ENCODE data around the gene WNT1. TPM values are rescaled to one million over a fixed set of nuclear protein-coding genes. Genes with fewer than 3 reads are reported as not detected.

The WNT1 gene
- total RNA-seq, 1 donor from 2014 or later = not detected

GRCh38 chr12:48960834-48961233 lies 17.3 kb upstream of the WNT1 start:
- H3K4me3 ChIP-seq (ENCODE audit: low read depth, low read length) = no peak overlapping the region
- no peak for TF ChIP-seq CTCF (conservative IDR thresholded peaks at IDR 0.05; ENCODE audit: low read depth, low read length)
- no peak for DNase-seq (ENCODE audit: low read depth)

GRCh38 chr12:48961331-48961730 lies 16.8 kb upstream of the WNT1 start:
- no peak for TF ChIP-seq CTCF (conservative IDR thresholded peaks at IDR 0.05; ENCODE audit: low read depth, low read length)
- no peak for DNase-seq (ENCODE audit: low read depth)
- H3K4me3 ChIP-seq (ENCODE audit: low read depth, low read length) = no peak overlapping the region

GRCh38 chr12:48961801-48962200 lies 16.3 kb upstream of the WNT1 start:
- no peak for DNase-seq (ENCODE audit: low read depth)
- no peak overlapping the region for H3K4me3 ChIP-seq (ENCODE audit: low read depth, low read length)
- TF ChIP-seq CTCF (conservative IDR thresholded peaks at IDR 0.05; ENCODE audit: low read depth, low read length) = no peak

GRCh38 chr12:48965298-48965838 lies 12.8 kb upstream of the WNT1 start:
- no peak for DNase-seq (ENCODE audit: low read depth)
- TF ChIP-seq CTCF (conservative IDR thresholded peaks at IDR 0.05; ENCODE audit: low read depth, low read length) = peak; percentile 62
- no peak overlapping the region for H3K4me3 ChIP-seq (ENCODE audit: low read depth, low read length)

- no peak for DNase-seq (ENCODE audit: low read depth)
- no peak overlapping the region for H3K4me3 ChIP-seq (ENCODE audit: low read depth, low read length)
- TF ChIP-seq CTCF (conservative IDR thresholded peaks at IDR 0.05; ENCODE audit: low read depth, low read length) = no peak
Observed at GRCh38 chr12:48966177-48966895, 11.8 kb upstream of the WNT1 start.

GRCh38 chr12:48967991-48968390 lies 10.1 kb upstream of the WNT1 start:
- no peak overlapping the region for H3K4me3 ChIP-seq (ENCODE audit: low read depth, low read length)
- no peak for TF ChIP-seq CTCF (conservative IDR thresholded peaks at IDR 0.05; ENCODE audit: low read depth, low read length)
- no peak for DNase-seq (ENCODE audit: low read depth)

- TF ChIP-seq CTCF (conservative IDR thresholded peaks at IDR 0.05; ENCODE audit: low read depth, low read length) = no peak
- DNase-seq (ENCODE audit: low read depth) = no peak
- H3K4me3 ChIP-seq (ENCODE audit: low read depth, low read length) = no peak overlapping the region
Observed at GRCh38 chr12:48968467-48968866, 9.7 kb upstream of the WNT1 start.

All from epithelial cell of proximal tubule (primary cell).